CMK (cell line): ENCODE results near the gene CAD.
"Not testable (repeated sequence)": the region's sequence is repeated elsewhere in the genome, so short reads cannot be mapped to it uniquely, and the experiment has no call there.

ENCODE experiments used
- DNase-seq: peaks from one replicate; pipeline ENCODE4 v3.0.0-alpha.2; 2010; ENCODE audit warnings: low read depth

CAD gene

DNA sequence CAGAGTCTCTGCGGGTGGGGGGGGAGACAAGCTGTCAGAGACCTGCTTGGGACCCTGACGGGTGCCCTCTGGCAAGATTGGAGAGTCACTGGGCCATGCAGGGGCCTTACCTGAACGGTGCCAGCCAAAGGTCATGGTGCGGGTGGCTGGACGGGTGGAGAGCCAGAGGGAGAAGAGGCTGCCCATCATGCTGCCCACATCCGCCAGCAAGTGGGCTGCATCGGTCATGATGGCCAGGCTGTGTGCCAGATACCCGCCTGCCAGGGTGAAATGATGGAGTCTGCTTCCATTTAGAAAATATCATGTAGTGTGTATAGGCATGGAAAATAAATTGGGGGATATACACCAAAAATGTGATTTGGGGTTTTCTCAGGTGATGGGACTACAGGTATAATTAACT is 40.9 kb downstream of the CAD start:
- DNase-seq = no peak

DNA sequence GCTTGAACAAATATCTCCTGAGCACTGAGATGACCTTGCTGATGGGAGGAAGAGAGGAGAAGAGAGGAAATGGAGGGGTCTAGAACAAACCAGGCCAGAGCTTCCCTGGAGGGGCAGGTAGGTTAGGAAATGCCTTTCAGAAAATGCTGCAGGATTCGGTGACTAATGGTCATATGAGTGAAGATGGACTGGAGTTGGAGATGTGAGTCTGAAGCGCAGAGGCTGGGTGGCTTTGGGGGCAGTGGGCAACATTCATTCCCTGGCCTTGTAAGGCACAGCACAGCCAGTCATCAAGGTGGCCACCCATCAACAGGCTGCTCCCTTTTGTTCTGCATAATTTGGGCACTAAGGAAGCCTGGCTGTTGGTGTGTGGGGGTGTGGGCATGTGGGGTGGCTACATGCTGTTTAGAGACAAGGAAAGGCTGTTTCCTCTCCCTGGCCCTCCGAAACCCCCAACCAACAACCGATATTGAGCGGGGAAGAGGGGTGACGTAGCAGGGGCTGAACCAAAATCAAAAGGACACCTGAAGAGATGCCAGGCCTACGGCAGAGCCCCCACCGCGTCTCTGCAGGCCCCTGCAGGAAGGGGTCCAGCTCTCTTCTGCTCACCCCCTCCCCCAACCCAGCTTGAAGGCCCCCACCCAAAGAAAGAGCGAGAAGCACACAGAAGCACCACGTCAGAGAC is 44.2 kb downstream of the CAD start:
- DNase-seq = no peak

DNA sequence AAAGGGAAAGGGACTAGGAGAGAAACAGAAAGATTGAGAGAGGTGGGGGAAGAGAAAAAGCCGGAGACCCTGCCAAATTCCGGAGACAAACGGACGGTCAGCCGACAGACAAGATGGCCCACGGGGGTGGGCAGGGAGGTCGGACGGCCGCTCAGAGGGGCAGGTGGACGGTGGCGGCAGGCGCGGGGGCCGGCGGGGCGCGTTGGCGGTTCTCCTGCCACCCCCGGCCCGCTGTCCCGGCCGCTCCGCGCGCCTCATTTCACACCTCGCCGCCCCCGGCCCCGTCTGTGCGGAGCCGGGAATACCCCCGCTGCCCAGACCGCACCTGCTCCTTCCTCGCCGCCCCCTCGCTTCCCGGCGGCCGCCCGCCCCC is 44.7 kb downstream of the CAD start:
- DNase-seq = no peak

DNA sequence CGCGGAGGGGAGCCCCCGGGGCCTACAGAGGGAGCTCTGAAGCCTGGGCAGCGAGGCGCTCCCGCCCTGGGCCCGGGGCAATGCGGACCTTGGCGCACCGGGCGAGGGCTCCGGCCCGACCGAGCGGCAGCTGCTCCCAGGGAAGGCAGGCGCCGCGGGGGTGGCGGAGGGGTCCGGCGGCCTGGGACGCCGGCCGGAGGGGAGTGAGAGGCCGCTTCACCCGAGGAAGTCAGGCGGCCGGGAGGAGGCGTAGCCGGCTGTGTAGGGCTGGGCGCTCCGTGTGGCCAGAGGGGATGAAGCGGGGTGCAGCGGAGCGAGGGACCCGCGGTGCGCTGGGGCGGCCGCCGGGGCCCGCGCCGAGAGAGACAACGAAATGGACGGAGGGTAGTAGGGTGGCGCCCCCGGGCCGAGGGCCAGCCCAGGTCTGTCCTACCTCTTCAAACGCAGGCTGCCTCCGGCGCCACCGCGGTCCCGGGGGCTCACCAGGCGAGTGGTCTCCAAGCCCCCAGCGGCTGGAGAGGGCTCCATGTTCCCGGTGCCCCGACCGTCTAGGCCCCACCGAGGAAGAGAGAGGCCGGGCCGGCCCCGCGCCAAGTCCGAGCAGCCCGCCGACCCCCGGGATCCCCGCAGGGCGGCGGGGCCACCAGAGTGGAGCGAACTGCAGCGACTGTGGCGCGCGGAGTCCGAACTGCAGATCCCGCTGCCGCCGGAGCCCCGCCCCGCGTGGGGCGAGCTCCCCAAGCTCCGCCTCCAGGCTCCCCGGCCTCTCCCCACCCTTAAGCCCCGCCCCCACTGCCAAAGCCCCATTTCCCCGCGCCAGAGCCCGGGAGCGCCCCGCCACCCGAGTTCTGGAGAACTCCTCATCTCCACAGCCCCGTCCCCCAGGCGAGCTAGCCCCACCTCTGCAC is 45.5 kb downstream of the CAD start, which contains the start of gene SLC30A3:
Gene SLC30A3 (minus strand): TSS at position 669 of the 908 bp plus-strand sequence. CDS start 141 bp downstream, at position 528.
- no peak for DNase-seq

DNA sequence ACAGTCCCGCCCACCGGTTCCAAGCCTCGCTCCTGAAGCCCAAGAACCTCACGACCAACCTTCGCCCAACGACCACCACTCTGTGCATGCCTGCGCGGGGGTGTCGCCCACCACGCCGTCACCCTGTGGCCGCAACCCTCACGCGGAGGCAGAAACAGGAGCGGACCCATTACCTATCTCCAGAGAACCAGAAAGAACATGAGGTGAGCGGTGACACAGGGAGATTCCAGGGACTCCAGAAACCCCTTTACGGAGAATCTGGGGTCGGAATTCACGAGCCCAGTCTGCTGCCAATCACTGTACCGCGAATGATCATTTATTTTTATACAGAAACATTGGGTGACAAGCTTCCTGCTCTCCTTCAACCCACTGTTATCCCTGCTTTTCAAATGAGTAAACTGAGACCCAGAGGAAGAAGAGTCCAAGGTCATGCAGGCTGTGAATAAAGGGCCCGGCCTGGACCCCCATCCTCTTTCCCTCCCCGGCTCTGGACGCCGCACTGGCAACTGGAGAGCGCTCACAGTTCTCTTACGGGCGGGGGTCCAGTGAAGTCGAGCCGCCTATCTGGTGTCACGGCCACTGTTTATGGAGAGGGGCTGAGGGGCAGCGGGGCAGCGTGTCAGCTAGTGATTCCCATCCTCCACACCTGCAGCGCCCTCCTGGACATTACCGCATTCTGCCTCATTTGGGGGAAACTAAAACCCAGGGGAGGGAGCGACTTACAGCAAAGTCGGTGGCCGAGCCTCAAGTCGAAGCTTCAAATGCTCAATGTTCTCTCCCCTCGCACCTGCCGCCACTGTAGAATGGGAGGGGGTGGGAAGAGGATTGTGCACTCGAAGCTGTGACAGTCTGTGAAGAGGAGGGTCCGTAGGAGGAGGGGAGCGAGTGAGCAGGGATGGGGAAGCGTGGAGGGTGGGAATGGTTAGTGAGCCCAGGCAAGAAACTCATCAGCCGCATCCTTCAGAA is 46.4 kb downstream of the CAD start:
- DNase-seq = no peak

DNA sequence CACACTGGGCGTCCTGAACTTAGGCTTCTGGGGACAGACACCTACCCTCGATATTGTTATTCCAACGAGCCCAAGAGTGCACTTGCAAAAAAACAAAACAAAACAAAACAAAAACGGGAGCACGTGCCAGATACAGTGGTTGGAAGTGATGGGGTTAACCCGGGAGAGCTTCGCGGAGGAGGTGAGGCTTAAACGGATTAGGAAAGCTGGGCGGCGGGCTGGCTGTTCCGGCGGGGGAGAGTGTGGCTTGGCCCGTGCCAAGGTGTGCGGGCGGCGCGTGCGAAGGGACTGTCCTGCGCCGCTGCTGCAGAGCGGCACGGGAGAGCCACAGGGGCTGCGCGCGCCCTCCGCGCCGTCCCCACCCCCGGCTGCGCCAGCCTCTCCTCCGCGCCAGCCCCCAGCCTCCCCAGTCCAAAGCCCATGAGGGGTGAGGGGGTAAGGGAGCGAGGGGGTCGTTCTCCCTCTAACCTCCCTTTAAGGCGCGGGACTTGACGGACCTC is 47.1 kb downstream of the CAD start:
- no peak for DNase-seq

DNA sequence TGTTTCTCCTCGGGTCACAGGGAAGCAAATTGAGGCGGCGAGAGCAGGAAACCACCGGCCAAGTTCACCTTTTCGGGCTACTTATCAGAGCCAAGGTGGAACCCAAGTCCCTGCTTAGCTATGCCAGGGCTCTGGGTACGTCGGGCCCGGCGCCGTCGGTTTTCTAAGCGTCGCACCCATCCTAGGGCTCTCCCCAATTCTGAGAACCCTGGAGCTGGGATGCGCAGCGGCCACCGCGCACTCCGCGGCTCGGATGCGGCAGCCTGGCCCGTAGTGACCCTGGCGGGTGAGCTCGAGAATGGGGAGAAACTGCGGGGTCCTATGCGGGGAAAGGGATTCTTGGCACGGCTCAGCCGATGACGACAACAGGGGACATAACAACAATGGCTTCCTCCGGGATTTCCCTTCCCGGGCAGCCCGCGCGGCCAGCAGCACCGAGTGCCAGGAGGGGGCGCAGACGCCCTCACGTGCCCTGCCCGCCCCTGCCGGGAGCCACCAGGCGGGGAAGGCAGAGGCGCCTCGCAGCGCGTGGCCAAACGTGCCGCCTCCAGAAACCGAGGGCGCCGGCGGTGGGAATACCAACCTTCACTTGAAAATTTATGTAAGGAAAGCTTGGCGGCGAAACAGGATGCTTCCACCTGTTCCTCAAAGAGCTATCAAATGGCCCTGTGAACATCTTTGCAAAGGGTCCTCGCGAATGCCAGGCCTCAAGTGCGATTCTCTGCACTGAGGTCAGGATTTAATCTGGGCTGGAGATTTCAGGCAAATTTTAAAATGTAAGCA is 47.8 kb downstream of the CAD start:
- DNase-seq = no peak

DNA sequence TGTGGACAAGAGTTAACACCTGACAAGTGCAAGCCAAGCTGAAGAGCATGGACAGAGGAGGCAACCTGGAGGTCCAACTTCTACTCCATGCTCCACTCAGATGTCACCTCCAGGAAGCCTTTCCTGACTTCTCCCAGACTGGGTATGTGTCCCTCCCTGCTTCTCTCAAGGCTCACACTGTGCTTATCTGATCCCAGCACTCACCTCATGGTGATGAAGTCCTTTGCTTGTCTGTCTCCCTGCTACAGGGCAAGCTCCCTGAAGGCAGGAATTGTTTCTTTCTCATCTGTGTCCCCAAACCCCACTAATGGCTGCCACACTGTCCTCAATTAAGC is 48.3 kb downstream of the CAD start:
- no peak for DNase-seq

DNA sequence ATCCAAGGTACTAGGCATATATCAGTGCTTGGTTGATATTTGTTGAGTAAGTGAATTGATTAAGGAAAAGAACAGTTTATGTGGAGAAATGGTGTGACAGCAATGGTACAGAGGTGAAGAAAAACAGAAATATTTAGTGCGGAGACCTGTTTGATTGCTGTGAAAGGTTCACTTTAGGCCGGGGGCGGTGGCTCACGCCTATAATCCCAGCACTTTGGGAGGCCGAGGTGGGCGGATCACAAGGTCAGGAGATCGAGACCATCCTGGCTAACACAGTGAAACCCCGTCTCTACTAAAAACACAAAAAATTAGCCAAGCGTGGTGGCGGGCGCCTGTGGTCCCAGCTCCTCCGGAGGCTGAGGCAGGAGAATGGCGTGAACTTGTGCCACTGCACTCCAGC is 51.1 kb downstream of the CAD start:
- not testable (repeated sequence) for DNase-seq

DNA sequence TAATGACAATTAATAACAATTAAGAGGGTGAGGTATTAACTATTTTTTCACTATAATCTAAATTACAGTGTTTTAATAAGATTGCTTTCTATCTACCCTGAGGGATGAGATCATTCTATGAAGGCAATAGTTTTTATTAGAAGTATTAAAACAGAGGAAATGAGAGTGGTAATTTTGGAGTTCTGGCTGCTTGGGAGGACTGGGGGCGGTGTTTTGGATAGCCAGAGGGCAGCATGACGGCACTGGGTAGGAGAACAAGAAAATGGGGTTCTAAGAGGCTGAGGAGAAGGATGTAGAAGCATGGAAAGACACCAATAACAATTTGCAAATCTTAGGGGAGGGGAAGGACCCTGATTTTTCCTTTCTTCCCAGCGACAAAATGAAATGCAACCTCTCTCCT is 53.0 kb downstream of the CAD start:
- no peak for DNase-seq

DNA sequence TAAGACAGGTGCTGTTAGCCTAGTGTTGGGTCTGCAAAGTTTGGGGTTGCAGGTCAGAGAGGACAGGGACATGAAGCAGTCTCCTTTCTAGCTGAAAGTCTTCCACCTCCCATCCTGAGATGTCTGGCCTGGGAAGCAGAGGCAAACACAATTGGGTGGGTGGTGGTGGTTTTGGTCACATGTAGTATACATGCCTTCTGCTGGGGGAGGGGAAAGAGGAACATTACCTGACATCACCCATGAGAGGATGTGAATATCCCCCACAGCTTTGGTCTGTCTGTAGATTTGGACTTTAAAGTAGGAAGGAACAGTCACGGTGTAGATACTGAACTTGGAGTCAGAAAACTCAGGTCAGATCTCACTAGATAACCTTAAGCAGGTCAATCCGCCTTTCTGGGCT is 53.5 kb downstream of the CAD start:
- no peak for DNase-seq

DNA sequence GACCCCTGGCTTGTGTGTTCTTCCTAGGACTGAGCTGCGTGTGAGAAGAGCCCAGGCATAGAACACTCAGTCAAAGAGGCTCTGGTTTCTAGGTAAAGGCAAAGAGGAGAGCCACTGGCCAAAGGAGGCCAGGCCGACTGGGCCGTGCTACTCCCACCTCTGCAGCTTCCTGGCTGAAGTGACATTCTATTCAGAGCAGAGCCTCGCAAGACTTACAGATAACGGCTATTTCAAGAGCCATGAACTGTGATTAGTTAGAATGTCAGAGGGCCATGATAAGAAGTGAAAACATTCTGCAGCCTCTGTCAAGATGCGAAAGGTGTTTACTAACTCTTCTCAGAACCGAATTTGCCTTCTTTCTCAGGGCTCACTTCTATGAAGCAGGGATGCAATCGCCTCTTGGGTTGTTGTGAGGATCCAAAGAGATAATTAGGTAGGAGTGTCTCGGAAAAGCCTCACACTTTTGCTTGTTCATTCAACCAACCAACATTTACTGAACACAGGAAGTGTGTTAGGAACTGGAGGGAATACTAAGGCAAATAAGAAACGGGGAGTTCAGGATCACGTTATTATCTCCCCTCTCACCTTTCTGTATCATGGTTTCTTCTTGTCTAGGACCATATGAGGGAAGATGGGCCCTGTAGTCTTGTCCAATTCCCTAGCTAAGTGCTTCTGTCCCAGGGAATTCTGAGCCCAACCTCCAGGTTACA is 54.6 kb downstream of the CAD start:
- no peak for DNase-seq

DNA sequence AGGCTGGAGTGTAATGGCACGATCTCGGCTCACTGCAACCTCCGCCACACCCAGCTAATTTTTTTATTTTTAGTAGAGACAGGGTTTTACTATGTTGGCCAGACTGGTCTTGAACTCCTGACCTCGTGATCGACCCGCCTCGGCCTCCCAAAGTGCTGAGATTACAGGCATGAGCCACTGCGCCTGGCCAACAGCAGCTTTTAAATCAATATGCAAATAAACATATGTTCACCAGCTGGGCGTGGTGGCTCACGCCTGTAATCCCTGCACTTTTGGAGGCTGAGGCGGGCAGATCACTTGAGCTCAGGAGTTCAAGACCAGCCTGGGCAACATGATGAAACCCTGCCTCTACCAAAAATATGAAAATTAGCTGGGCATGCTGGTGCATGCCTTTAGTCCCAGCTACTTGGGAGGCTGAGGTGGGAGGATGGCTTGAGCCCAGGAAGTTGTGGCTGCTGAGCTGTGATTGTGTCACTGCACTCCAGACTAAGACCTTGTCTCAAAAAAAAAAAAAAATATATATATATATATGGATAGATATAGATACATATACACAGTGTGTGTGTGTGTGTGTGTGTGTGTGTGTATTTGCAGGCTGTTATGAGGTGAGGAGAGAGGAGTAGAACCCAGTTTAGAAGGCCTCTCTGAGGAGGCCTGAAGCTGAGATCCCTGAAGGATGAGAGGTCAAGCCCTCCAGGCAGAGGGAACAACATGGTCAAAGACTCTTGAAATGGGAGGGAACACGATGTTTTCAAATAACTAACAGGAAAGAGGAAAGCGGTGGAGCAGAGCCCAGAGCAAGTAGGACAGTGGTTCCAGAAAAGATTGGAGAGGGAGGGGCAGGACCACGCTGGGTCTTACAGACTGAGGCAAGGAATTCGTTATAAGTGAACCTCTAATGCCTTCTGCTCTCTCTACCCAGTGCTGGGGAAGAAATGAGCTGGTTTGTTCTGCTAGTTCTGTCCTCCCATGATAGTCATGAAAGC is 55.7 kb downstream of the CAD start:
- not testable (repeated sequence) for DNase-seq

DNA sequence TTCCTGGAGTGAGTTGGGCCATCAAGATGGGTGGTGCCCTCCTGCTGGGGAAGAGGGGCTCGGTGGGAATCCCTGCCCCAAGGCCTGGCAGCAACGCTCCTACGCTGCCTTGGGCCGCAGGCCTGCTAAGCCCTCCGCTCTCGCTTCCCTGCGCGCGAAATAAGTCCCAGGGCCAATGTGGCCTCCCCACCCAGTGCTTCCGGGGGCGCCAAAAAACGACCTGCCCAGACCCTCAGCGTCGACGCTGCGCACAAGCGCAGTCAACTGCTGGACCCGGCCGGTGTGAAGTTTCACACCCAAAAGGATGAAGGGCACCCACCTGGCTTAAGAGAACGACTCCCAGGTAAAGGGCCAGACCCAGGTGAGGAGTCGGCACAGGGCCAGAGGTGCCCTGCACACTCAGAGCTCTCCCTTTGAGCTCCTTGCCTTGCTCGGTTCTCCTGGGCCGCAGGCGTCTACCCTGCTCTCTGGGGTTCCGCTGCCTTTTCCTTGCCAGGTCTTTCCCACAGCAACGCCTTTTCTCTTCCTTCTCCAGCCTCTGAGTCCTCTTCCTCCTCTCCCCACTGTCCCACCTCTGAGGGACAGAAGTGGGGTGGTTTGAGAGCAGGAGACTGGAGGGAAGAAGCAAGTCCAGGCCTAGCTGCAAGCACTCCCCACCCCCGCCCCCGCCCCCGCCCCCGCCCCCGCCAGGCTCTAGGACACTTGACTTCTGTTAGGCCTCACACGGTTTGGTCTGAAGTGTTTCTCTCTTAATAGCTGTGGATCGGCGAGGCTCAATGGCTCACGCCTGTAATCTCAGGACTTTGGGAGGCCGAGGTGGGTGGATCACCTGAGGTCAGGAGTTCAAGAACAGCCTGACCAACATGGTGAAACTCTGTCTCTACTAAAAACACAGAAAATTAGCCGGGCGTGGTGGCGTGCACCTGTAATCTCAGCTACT is 58.3 kb downstream of the CAD start, which contains the start of gene DNAJC5G:
Gene DNAJC5G (plus strand): TSS at position 223 of the 940 bp plus-strand sequence. CDS start 1,296 bp downstream, outside the sequence.
- DNase-seq = no peak

DNA sequence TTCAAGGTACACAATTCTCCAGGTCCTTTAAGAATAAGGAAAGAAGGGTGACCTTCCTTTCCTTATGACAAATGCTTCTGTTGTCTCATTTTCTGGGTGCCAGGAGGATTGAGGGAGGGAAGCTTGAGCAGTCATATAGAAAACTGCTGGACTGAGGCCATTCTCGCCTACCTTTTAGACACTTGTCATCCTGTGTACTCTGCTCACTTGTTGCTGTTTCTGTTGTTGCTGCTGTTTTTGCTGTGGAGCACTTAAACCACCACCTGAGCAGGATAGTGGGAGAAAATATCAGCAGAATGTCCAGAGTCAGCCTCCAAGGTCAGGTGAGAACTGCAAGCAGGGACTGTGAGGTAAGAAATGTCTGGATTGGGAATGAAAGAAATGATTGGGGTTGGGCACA is 60.8 kb downstream of the CAD start:
- no peak for DNase-seq

DNA sequence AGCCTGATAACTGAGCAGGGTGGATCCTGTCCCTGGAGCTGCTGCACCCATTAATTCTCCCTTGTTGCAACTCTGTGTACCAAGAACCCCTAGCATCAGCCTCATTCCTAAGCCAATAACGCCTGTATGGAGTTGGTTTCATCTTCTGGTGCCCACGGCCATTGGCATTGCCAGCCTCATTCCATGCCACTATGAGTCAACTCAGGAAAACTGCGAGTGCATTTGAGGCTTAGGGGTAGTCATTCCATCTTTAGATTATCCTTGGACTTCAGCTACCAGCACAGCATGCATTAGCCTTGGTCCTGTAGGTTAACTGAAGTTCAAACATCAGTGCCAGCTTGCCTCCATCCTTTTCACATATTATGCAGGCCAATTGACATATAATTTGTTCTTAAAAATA is 63.7 kb downstream of the CAD start:
- DNase-seq = no peak

DNA sequence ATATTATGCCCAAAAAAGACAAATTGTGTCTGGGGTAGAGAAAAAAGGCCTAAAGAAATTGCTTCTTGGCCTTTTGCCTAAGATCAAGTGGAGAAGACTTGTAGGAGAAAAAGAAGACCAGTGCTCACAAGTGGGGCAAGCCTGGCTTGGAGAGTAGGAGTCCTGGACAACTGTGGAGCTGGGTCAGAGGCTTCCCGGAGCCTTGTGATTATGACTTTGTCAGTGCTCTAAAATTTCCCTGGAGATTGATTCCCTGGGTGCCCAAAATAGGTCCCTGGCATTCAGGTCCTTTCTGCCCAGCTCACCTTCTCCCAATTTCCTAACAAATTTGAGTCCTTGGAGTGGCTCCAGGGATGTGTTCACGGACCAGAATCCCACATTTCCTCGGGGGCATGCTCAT is 64.3 kb downstream of the CAD start:
- no peak for DNase-seq
